ENCODE measurements around the gene IWS1.
"Not testable (repeated sequence)": the region's sequence is repeated elsewhere in the genome, so short reads cannot be mapped to it uniquely, and the experiment has no call there.

IWS1 gene

GRCh38 chr2:127526132-127527000 lies at the start of gene IWS1:
IWS1 (minus strand) TSS chr2:127526489; CDS start chr2:127526208, 281 bp downstream.
- DNase-seq (ENCODE audit: low spot score): peak; percentile 98

- no peak for DNase-seq (ENCODE audit: low spot score)
Observed at GRCh38 chr2:127575941-127576432, 49.7 kb upstream of the IWS1 start.

GRCh38 chr2:127575185-127575765 lies 49.0 kb upstream of the IWS1 start:
- no peak for DNase-seq (ENCODE audit: low spot score)

GRCh38 chr2:127574656-127575055 lies 48.4 kb upstream of the IWS1 start:
- DNase-seq (ENCODE audit: low spot score): no peak

GRCh38 chr2:127573771-127574170 lies 47.5 kb upstream of the IWS1 start:
- no peak for DNase-seq (ENCODE audit: low spot score)

GRCh38 chr2:127573298-127573697 lies 47.0 kb upstream of the IWS1 start:
- no peak for DNase-seq (ENCODE audit: low spot score)

- DNase-seq (ENCODE audit: low spot score): no peak
Observed at GRCh38 chr2:127572841-127573240, 46.6 kb upstream of the IWS1 start.

- DNase-seq (ENCODE audit: low spot score): not testable (repeated sequence)
Observed at GRCh38 chr2:127572352-127572751, 46.1 kb upstream of the IWS1 start.

- DNase-seq (ENCODE audit: low spot score): no peak
Observed at GRCh38 chr2:127570282-127571250, 44.3 kb upstream of the IWS1 start.

GRCh38 chr2:127569666-127570065 lies 43.4 kb upstream of the IWS1 start:
- no peak for DNase-seq (ENCODE audit: low spot score)

- no peak for DNase-seq (ENCODE audit: low spot score)
Observed at GRCh38 chr2:127568128-127568527, 41.8 kb upstream of the IWS1 start.

- DNase-seq (ENCODE audit: low spot score): no peak
Observed at GRCh38 chr2:127567351-127567854, 41.1 kb upstream of the IWS1 start.

GRCh38 chr2:127566576-127566975 lies 40.3 kb upstream of the IWS1 start:
- no peak for DNase-seq (ENCODE audit: low spot score)

GRCh38 chr2:127566139-127566417 lies 39.8 kb upstream of the IWS1 start:
- DNase-seq (ENCODE audit: low spot score): no peak

GRCh38 chr2:127565261-127566138 lies 39.2 kb upstream of the IWS1 start:
- DNase-seq (ENCODE audit: low spot score): no peak

GRCh38 chr2:127564429-127565260 lies 38.4 kb upstream of the IWS1 start:
- DNase-seq (ENCODE audit: low spot score): no peak

GRCh38 chr2:127563458-127564428 lies 37.5 kb upstream of the IWS1 start:
- no peak for DNase-seq (ENCODE audit: low spot score)

- no peak for DNase-seq (ENCODE audit: low spot score)
Observed at GRCh38 chr2:127562936-127563335, 36.6 kb upstream of the IWS1 start.

GRCh38 chr2:127561371-127561770 lies 35.1 kb upstream of the IWS1 start:
- DNase-seq (ENCODE audit: low spot score): no peak

Measured in cerebellar cortex (tissue), 1 donor.